DOHH2 (cell line): ENCODE data around the gene CACNA2D1.

ENCODE experiments used
- H3F3A ChIP-seq: fragments of 200-600 bp; sonication (generic), shearing (Covaris generic); 2 replicates; pipeline ENCODE4 v1.6.0; 2016; ENCODE audit warnings: antibody characterized with exemption, mild to moderate bottlenecking; ENCODE audit not compliant: control insufficient read depth, insufficient read depth
- H3K27ac ChIP-seq: fragments of 200-600 bp; sonication (generic); 2 replicates; pipeline ENCODE4 v1.5.1; 2014; ENCODE audit warnings: low read depth, mild to moderate bottlenecking, low read length, moderate library complexity
- H3K27me3 ChIP-seq: fragments of 200-600 bp; sonication (generic); 2 replicates; pipeline ENCODE4 v1.6.1; 2014; ENCODE audit warnings: mild to moderate bottlenecking, low read length, mixed read lengths; ENCODE audit not compliant: control insufficient read depth
- H3K36me3 ChIP-seq: fragments of 200-600 bp; sonication (generic); 2 replicates; pipeline ENCODE4 v1.6.1; 2014; ENCODE audit warnings: mild to moderate bottlenecking, low read length, moderate library complexity, mixed read lengths; ENCODE audit not compliant: control insufficient read depth
- H3K4me1 ChIP-seq: fragments of 200-600 bp; sonication (generic); 2 replicates; pipeline ENCODE4 v1.6.1; 2014; ENCODE audit warnings: mild to moderate bottlenecking, low read length, mixed read lengths; ENCODE audit not compliant: control insufficient read depth
- H3K4me2 ChIP-seq: fragments of 200-600 bp; sonication (generic); 2 replicates; pipeline ENCODE4 v1.6.0; 2014; ENCODE audit warnings: mild to moderate bottlenecking, low read length, moderate library complexity
- H3K4me3 ChIP-seq: fragments of 200-600 bp; sonication (generic); 2 replicates; pipeline ENCODE4 v1.5.1; 2014; ENCODE audit warnings: mild to moderate bottlenecking, low read length, mixed read lengths
- H3K79me2 ChIP-seq: fragments of 200-600 bp; sonication (generic); 2 replicates; pipeline ENCODE4 v1.6.1; 2014; ENCODE audit warnings: mild to moderate bottlenecking, low read length, mixed read lengths; ENCODE audit not compliant: control insufficient read depth
- H3K9me2 ChIP-seq: fragments of 200-600 bp; sonication (generic); replicated peaks from 2 replicates; pipeline ENCODE4 v1.6.1; 2014; ENCODE audit warnings: mild to moderate bottlenecking, low read length, mixed read lengths; ENCODE audit not compliant: control insufficient read depth
- H3K9me3 ChIP-seq: fragments of 200-600 bp; sonication (generic); 2 replicates; pipeline ENCODE4 v1.6.1; 2014; ENCODE audit warnings: antibody characterized with exemption, low read length, mixed read lengths; ENCODE audit not compliant: control insufficient read depth, insufficient read depth
- H4K20me1 ChIP-seq: fragments of 200-600 bp; sonication (generic); 2 replicates; pipeline ENCODE4 v1.6.0; 2014; ENCODE audit warnings: low read depth, mild to moderate bottlenecking, antibody characterized with exemption, low read length, moderate library complexity; ENCODE audit not compliant: control insufficient read depth, insufficient read depth
- EZH2phosphoT487 ChIP-seq: fragments of 200-600 bp; sonication (generic); IDR thresholded peaks from 2 replicates; pipeline ENCODE4 v1.6.1; 2017; ENCODE audit warnings: borderline replicate concordance, mild to moderate bottlenecking, antibody characterized with exemption, low read length, moderate library complexity, mixed read lengths
- TF ChIP-seq, protein P1 (sequence below): fragments of 200-600 bp; sonication (generic); IDR thresholded peaks from one replicate; pipeline ENCODE4 v1.5.1; 2014; ENCODE audit warnings: antibody characterized with exemption, mild to moderate bottlenecking, low read depth, low read length; ENCODE audit not compliant: poor library complexity, severe bottlenecking

Gene CACNA2D1

DNA sequence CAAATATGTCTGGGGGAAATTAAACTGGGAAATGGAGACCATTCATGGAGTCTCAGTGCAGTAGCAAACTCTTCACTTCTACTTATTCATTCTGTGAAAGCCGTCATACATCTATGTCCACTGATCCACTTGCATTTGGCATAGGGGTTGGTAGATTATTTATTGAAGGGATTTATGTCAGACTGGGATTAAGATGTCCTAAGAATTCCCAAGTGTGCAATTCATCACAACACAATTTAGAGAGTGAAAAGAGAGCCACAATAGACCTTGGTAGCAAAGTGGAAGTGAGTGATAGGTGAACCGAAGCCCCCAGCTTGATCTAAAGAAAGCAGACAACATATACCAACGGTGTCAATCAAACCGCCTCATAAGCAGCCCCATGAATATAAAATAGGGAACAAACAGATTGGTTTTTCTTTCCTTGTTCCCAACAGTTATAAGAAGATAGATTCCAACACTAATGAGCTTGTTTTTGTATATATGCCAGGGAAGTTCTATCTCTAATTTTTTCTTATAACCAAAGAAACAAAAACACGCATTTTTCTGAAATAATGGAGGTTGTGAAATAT lies 234.3 kb downstream of the CACNA2D1 start:
- no peaks in the 10 kb centered on the region for H3K9me3 ChIP-seq
- no peak overlapping the region for H3K4me2 ChIP-seq
- H4K20me1 ChIP-seq = no peaks in the 10 kb centered on the region
- H3K4me1 ChIP-seq = no peaks in the 10 kb centered on the region
- H3K27me3 ChIP-seq = no peaks in the 10 kb centered on the region
- no peak overlapping the region for H3K27ac ChIP-seq
- no peaks in the 10 kb centered on the region for H3F3A ChIP-seq
- TF ChIP-seq, protein P1, sequence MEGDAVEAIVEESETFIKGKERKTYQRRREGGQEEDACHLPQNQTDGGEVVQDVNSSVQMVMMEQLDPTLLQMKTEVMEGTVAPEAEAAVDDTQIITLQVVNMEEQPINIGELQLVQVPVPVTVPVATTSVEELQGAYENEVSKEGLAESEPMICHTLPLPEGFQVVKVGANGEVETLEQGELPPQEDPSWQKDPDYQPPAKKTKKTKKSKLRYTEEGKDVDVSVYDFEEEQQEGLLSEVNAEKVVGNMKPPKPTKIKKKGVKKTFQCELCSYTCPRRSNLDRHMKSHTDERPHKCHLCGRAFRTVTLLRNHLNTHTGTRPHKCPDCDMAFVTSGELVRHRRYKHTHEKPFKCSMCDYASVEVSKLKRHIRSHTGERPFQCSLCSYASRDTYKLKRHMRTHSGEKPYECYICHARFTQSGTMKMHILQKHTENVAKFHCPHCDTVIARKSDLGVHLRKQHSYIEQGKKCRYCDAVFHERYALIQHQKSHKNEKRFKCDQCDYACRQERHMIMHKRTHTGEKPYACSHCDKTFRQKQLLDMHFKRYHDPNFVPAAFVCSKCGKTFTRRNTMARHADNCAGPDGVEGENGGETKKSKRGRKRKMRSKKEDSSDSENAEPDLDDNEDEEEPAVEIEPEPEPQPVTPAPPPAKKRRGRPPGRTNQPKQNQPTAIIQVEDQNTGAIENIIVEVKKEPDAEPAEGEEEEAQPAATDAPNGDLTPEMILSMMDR = no peak
- TF ChIP-seq EZH2phosphoT487 = no peak
- no peaks in the 10 kb centered on the region for H3K36me3 ChIP-seq
- H3K4me3 ChIP-seq = no peak overlapping the region
- no peaks in the 10 kb centered on the region for H3K9me2 ChIP-seq
- no peaks in the 10 kb centered on the region for H3K79me2 ChIP-seq

DNA sequence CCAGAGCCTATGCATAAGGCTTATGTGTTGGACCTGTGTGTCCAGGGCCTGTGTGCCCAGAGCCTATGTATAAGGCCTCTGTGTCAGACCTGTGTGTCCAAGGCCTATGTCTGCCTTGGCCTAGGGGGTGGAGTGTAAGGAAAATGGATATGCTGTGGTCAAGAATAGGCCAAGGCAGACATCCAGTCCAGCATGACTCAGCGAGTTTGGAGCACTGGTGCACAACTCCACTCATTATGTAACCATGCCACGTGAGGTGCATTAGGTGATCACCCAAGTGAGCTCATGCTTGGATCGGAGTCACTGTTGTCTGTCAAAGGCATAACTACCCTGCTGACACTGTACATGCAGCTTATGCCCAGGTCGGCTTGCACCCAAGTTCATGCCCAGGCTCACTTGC lies 238.9 kb downstream of the CACNA2D1 start:
- H3K9me2 ChIP-seq = no peaks in the 10 kb centered on the region
- no peak for TF ChIP-seq EZH2phosphoT487
- TF ChIP-seq, protein P1 = no peak
- H3K4me3 ChIP-seq = no peak overlapping the region
- H3K4me1 ChIP-seq = no peaks in the 10 kb centered on the region
- no peaks in the 10 kb centered on the region for H3F3A ChIP-seq
- H3K27ac ChIP-seq = no peak overlapping the region
- H3K36me3 ChIP-seq = no peaks in the 10 kb centered on the region
- H4K20me1 ChIP-seq = no peaks in the 10 kb centered on the region
- H3K4me2 ChIP-seq = no peak overlapping the region
- no peaks in the 10 kb centered on the region for H3K79me2 ChIP-seq
- no peaks in the 10 kb centered on the region for H3K27me3 ChIP-seq
- no peaks in the 10 kb centered on the region for H3K9me3 ChIP-seq

DNA sequence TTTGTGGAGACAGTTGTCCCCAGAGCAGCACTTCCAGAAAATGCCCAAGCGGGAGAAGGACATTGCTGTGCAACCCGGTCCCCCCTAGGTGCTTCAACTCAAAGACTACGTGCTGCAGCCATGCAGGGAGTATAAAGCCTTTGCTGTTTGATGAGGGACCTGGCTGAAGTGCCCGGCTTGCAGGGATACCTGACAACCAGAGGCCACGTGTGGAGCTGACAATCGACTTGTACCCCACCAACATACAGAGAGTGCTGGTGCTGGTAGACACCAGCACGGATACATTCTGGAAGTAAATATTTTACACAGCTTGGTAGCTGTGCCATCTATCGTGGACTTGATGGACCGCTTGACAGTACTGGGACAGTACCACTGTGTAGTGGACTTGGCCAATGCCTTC lies 240.6 kb downstream of the CACNA2D1 start:
- no peaks in the 10 kb centered on the region for H3K79me2 ChIP-seq
- no peak overlapping the region for H3K4me2 ChIP-seq
- no peaks in the 10 kb centered on the region for H4K20me1 ChIP-seq
- H3K4me3 ChIP-seq = no peak overlapping the region
- no peaks in the 10 kb centered on the region for H3K4me1 ChIP-seq
- H3K27ac ChIP-seq = no peak overlapping the region
- H3K9me2 ChIP-seq = no peaks in the 10 kb centered on the region
- H3F3A ChIP-seq = no peaks in the 10 kb centered on the region
- no peaks in the 10 kb centered on the region for H3K9me3 ChIP-seq
- H3K27me3 ChIP-seq = no peaks in the 10 kb centered on the region
- no peaks in the 10 kb centered on the region for H3K36me3 ChIP-seq
- no peak for TF ChIP-seq EZH2phosphoT487
- TF ChIP-seq, protein P1 = no peak
